Osteoblast (primary cell): ENCODE measurements around the gene RLN2. TPM values are rescaled to one million over a fixed set of nuclear protein-coding genes. Genes with fewer than 3 reads are reported as not detected.

ENCODE experiments used
- DNase-seq: peaks from one replicate; pipeline ENCODE4 v3.0.0; 2011; ENCODE audit warnings: low spot score, mixed read lengths; ENCODE audit not compliant: insufficient read length; ENCODE audit errors: missing footprints
- H2AFZ ChIP-seq: 2 replicates; pipeline ENCODE4 v1.6.0; 2011; ENCODE audit warnings: mild to moderate bottlenecking, low read length
- H3K27ac ChIP-seq: 2 replicates; pipeline ENCODE4 v1.5.1; 2011; ENCODE audit warnings: mild to moderate bottlenecking, low read depth, low read length, moderate library complexity
- H3K27me3 ChIP-seq: 2 replicates; pipeline ENCODE4 v1.6.0; 2012; ENCODE audit warnings: mild to moderate bottlenecking, control low read depth, inconsistent platforms, low read length, moderate library complexity; ENCODE audit not compliant: insufficient read depth
- H3K36me3 ChIP-seq: 2 replicates; pipeline ENCODE4 v1.5.1; 2011; ENCODE audit warnings: mild to moderate bottlenecking, low read length, control low read depth, moderate library complexity; ENCODE audit not compliant: insufficient read depth
- H3K4me1 ChIP-seq: 2 replicates; pipeline ENCODE4 v1.5.1; 2011; ENCODE audit warnings: mild to moderate bottlenecking, low read length, control low read depth, moderate library complexity; ENCODE audit not compliant: insufficient read depth
- H3K4me2 ChIP-seq: 2 replicates; pipeline ENCODE4 v1.6.0; 2011; ENCODE audit warnings: mild to moderate bottlenecking, low read length; ENCODE audit not compliant: insufficient read depth
- H3K4me3 ChIP-seq: fragments of 200-600 bp; sonication (generic); 3 replicates; pipeline ENCODE4 v1.5.1; 2012; ENCODE audit warnings: mild to moderate bottlenecking, low read length, inconsistent platforms; ENCODE audit not compliant: insufficient read depth
- H3K79me2 ChIP-seq: 2 replicates; pipeline ENCODE4 v1.6.0; 2012; ENCODE audit warnings: mild to moderate bottlenecking, low read length, control low read depth, inconsistent platforms; ENCODE audit not compliant: insufficient read depth
- H3K9me3 ChIP-seq: 2 replicates; pipeline ENCODE4 v1.5.1; 2011; ENCODE audit warnings: low read depth, low read length, control low read depth
- H4K20me1 ChIP-seq: 2 replicates; pipeline ENCODE4 v1.6.0; 2012; ENCODE audit warnings: mild to moderate bottlenecking, low read length, control low read depth; ENCODE audit not compliant: insufficient read depth
- CTCF ChIP-seq: IDR thresholded peaks from 2 replicates; pipeline ENCODE4 v1.5.1; 2011; ENCODE audit warnings: mild to moderate bottlenecking, low read depth, low read length, moderate library complexity; ENCODE audit errors: extremely low read depth
- small RNA-seq: library from RNA; depleted of rRNA; stranded (forward); fragments of <200 nt; gene quantifications from one replicate; pipeline ENCODE3, GENCODE V24; 2012
- total RNA-seq: library from RNA; depleted of rRNA; stranded (reverse); fragments of >200 nt; gene quantifications from 2 replicates; pipeline ENCODE4 v1.2.3, GENCODE V29; 2012

RLN2 gene
- total RNA-seq, 1 donor, result not detected

- Histone ChIP-seq H3K4me3 (no peak overlapping the region), H3K9me3 (no peaks in the 10 kb centered on the region), H3K27me3 (no peaks in the 10 kb centered on the region), H3K36me3 (no peaks in the 10 kb centered on the region), H3K4me1 (peaks cover 12% of the 10 kb centered on the region), H3K4me2 (no peak overlapping the region), H2AFZ (no peak overlapping the region), H3K79me2 (no peaks in the 10 kb centered on the region), H3K27ac (no peak overlapping the region), H4K20me1 (no peaks in the 10 kb centered on the region)
- no peak for DNase-seq
- TF ChIP-seq CTCF, result no peak
Measured at GRCh38 chr9:5265939-5266338, 38.6 kb downstream of the RLN2 start.

GRCh38 chr9:5264219-5264595, 40.3 kb downstream of the RLN2 start:
- TF ChIP-seq CTCF, result no peak
- no peaks in the 10 kb centered on the region for H3K27me3 ChIP-seq
- H3K79me2 ChIP-seq, result no peaks in the 10 kb centered on the region
- no peak overlapping the region for H3K4me3 ChIP-seq
- peaks cover 9% of the 10 kb centered on the region for H3K4me1 ChIP-seq
- H3K36me3 ChIP-seq, result no peaks in the 10 kb centered on the region
- no peaks in the 10 kb centered on the region for H3K9me3 ChIP-seq
- H3K27ac ChIP-seq, result no peak overlapping the region
- H3K4me2 ChIP-seq, result no peak overlapping the region
- H4K20me1 ChIP-seq, result no peaks in the 10 kb centered on the region
- no peak for DNase-seq
- H2AFZ ChIP-seq, result peak overlapping the region; percentile 60

DNA sequence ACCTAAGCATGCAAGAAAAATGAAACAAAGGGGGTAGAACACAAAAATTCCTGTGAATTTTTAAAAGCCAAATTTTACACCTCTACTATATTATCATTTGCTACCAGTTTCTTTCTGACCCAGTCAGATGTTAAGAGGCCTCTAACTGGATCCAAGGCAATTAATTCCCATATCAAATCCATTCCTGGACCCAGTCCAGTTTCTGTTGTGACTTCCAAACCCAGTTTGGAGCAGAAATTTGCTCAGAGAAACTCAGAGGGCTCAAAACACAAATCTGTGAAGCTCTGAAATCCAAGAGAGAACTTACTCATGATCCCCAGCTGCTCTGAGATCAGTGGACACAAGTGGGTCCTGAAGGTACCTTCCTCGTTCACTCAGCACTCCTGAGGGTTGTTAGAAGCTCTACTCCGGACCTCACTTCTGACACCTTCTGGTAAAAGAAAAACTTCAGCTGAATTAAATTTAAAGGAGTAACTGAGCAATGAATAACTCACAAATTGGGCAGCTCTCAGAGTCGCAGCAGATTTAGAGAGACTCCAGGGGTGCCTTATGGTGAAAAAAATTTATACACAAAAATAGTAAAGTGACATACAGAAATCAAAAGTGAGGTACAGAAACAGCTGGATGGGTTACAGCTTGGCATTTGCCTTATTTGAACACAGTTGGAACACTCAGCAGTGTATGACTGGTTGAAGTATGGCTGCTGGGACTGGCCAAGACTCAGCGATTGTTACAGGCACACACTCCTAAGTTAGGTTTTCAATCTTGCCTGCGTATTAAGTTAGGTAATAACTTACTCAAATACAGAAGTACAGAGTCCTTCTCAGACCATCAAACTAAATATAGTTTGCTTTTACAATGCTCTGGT, 40.9 kb downstream of the RLN2 start:
- H3K27ac ChIP-seq, result no peak overlapping the region
- H3K4me2 ChIP-seq, result peak overlapping the region; percentile 39
- DNase-seq, result peak; percentile 3
- no peaks in the 10 kb centered on the region for H3K27me3 ChIP-seq
- peak; percentile 22 for TF ChIP-seq CTCF
- no peaks in the 10 kb centered on the region for H4K20me1 ChIP-seq
- no peaks in the 10 kb centered on the region for H3K79me2 ChIP-seq
- peaks cover 3% of the 10 kb centered on the region for H3K4me1 ChIP-seq
- H3K9me3 ChIP-seq, result no peaks in the 10 kb centered on the region
- H2AFZ ChIP-seq, result peak overlapping the region; percentile 60
- H3K4me3 ChIP-seq, result no peak overlapping the region
- H3K36me3 ChIP-seq, result no peaks in the 10 kb centered on the region

Small RNAs within 50 kb of the gene (small RNA-seq; reads per million reads assigned to genes)
- gene HMGN2P31, result not detected

Other genes with a start within 250 kb of the RLN2 start
- not detected in 2 replicates for gene INSL6, start 119.1 kb downstream of the RLN2 start, total RNA-seq
- not detected in 2 replicates for gene INSL4, start 73.3 kb downstream of the RLN2 start, total RNA-seq
- gene RLN1, start 35.2 kb upstream of the RLN2 start, total RNA-seq, result not detected in 2 replicates
- gene PLGRKT, start 133.2 kb upstream of the RLN2 start, total RNA-seq, result 15.6 and 18.3 TPM in 2 replicates
- gene CD274, start 145.8 kb upstream of the RLN2 start, total RNA-seq, result 0.72 and 1.5 TPM in 2 replicates
- 4.7 and 5.3 TPM in 2 replicates for gene PDCD1LG2, start 205.8 kb upstream of the RLN2 start, total RNA-seq